PC-9 (cell line): ENCODE measurements around the gene SAMD15. TPM values are rescaled to one million over a fixed set of nuclear protein-coding genes. Genes with fewer than 3 reads are reported as not detected.

ENCODE experiments used
- BruUV-seq: library from RNA; stranded (reverse); fragments of 400-500 nt; replicated peaks from 2 replicates; lab custom pipeline; 2021; lab: Mats Ljungman, UMichigan
- CTCF ChIA-PET: fragments of 300-600 bp; sonication (Branson Sonifier 250); formaldehyde crosslinking; loops from one replicate; lab custom pipeline; 2022; ENCODE audit warnings: antibody characterized with exemption; lab: Charles Lee
- POLR2A ChIA-PET: fragments of 300-600 bp; sonication (Branson Sonifier 250); formaldehyde crosslinking; loops from one replicate; lab custom pipeline; 2022; ENCODE audit warnings: antibody characterized with exemption; ENCODE audit not compliant: unreplicated experiment; lab: Charles Lee
- DNase-seq, 2 experiments: peaks; one replicate each; pipeline versions ENCODE4 v3.0.0 to v3.0.0-alpha.2; 2015 to 2022; ENCODE audit warnings: mixed read lengths in 1 of 2
- H2AFZ ChIP-seq: fragments of 200-600 bp; sonication (generic); 2 replicates; pipeline ENCODE4 v1.8.1; 2017; ENCODE audit warnings: antibody characterized with exemption
- H3F3A ChIP-seq: fragments of 200-600 bp; sonication (generic); 2 replicates; pipeline ENCODE4 v1.8.1; 2017; ENCODE audit warnings: antibody characterized with exemption, mild to moderate bottlenecking, low read depth; ENCODE audit not compliant: insufficient read depth
- H3K27ac ChIP-seq: fragments of 200-600 bp; sonication (generic); 2 replicates; pipeline ENCODE4 v1.6.1; 2016; ENCODE audit warnings: mixed run types
- H3K27me3 ChIP-seq: fragments of 200-600 bp; sonication (generic); 2 replicates; pipeline ENCODE4 v1.6.1; 2016; ENCODE audit warnings: low read depth, mixed run types; ENCODE audit not compliant: insufficient read depth
- H3K36me3 ChIP-seq: fragments of 200-600 bp; sonication (generic); 2 replicates; pipeline ENCODE4 v1.6.1; 2016; ENCODE audit warnings: low read depth, mixed run types
- H3K4me1 ChIP-seq: fragments of 200-600 bp; sonication (generic); replicated peaks from 2 replicates; pipeline ENCODE4 v1.6.1; 2016; ENCODE audit warnings: mixed run types; ENCODE audit not compliant: insufficient read depth
- H3K4me2 ChIP-seq: fragments of 200-600 bp; sonication (generic); 2 replicates; pipeline ENCODE4 v1.6.1; 2017; ENCODE audit warnings: mixed run types
- H3K4me3 ChIP-seq: fragments of 200-600 bp; sonication (generic); 2 replicates; pipeline ENCODE4 v1.6.1; 2016; ENCODE audit warnings: mixed run types
- H3K79me2 ChIP-seq: fragments of 200-600 bp; sonication (generic); 2 replicates; pipeline ENCODE4 v1.6.1; 2017; ENCODE audit warnings: low read depth, mixed run types
- H3K9me2 ChIP-seq: fragments of 200-600 bp; sonication (generic); 2 replicates; pipeline ENCODE4 v1.8.1; 2017; ENCODE audit warnings: mild to moderate bottlenecking; ENCODE audit not compliant: insufficient read depth
- H3K9me3 ChIP-seq: fragments of 200-600 bp; sonication (generic); 2 replicates; pipeline ENCODE4 v1.8.1; 2016; ENCODE audit warnings: low read depth; ENCODE audit not compliant: insufficient read depth
- H4K20me1 ChIP-seq: fragments of 200-600 bp; sonication (generic); 2 replicates; pipeline ENCODE4 v1.8.1; 2017; ENCODE audit not compliant: insufficient read depth
- CTCF ChIP-seq: fragments of 200-600 bp; sonication (generic); conservative IDR thresholded peaks from 2 replicates; pipeline ENCODE4 v1.6.1; 2017; ENCODE audit warnings: mixed run types, antibody characterized with exemption, mild to moderate bottlenecking, moderate library complexity
- EZH2 ChIP-seq: fragments of 200-600 bp; sonication (generic); IDR thresholded peaks from 2 replicates; pipeline ENCODE4 v1.8.0; 2017; ENCODE audit warnings: antibody characterized with exemption, low read depth
- intact Hi-C: fragments of 100-400 bp; cut with micrococcal nuclease; formaldehyde crosslinking; loops from one replicate; pipeline ENCODE4 v1.10.0; 2022; ENCODE audit not compliant: unreplicated experiment
- total RNA-seq: library from RNA; stranded (reverse); gene quantifications from 2 replicates; pipeline ENCODE4 v1.2.3, GENCODE V29; 2021

SAMD15 gene
- total RNA-seq, 1 experiment from 2014 or later, result 7.8 TPM

- Histone ChIP-seq H2AFZ (peak overlapping the region; percentile 99), H3K9me3 (no peaks in the 10 kb centered on the region), H3K36me3 (no peaks in the 10 kb centered on the region), H3K4me2 (peak overlapping the region; percentile 88), H3K27me3 (no peaks in the 10 kb centered on the region), H3K4me3 (peak overlapping the region; percentile 82), H3K9me2 (no peaks in the 10 kb centered on the region), H3K4me1 (peaks cover 19% of the 10 kb centered on the region), H3K79me2 (peaks cover 28% of the 10 kb centered on the region), H3F3A (no peaks in the 10 kb centered on the region; the same call in none of the 2 replicates), H3K27ac (no peak overlapping the region), H4K20me1 (no peaks in the 10 kb centered on the region)
- TF ChIP-seq EZH2 (no peak), CTCF (no peak)
- intact Hi-C loops, result no loop called here
- TSS peak; percentile 37 for BruUV-seq
- no peak for DNase-seq
- ChIA-PET CTCF (interaction anchor here (0.5 to 1.5 kb wide), 3 partner anchors 36 to 991 kb away, joined by 4 to 11 read pairs (median 6); no protein-coding TSS in a partner anchor), POLR2A (interaction anchor here (0.5 to 1.5 kb wide), 5 partner anchors 16 to 278 kb away, joined by 3 to 17 read pairs (median 5); partner anchors contain the start of genes CIPC and GSTZ1)
Measured at GRCh38 chr14:77375973-77376770, 1.0 kb upstream of the SAMD15 start.

- ChIA-PET POLR2A (interaction anchor here (0.6 to 1.5 kb wide), 4 partner anchors 53 to 214 kb away, joined by 4 to 10 read pairs (median 6); partner anchors contain the start of gene GSTZ1), CTCF (interaction anchor here (0.7 to 1.5 kb wide), 2 partner anchors 56 to 62 kb away, joined by 3 to 11 read pairs; no protein-coding TSS in a partner anchor)
- Histone ChIP-seq H3K4me3 (peak overlapping the region; percentile 82), H3K79me2 (peaks cover 28% of the 10 kb centered on the region), H2AFZ (peak overlapping the region; percentile 99), H3K4me2 (peak overlapping the region; percentile 88), H3F3A (no peaks in the 10 kb centered on the region; the same call in 1 of the 2 replicates), H3K27me3 (no peaks in the 10 kb centered on the region), H3K27ac (no peak overlapping the region), H3K9me2 (no peaks in the 10 kb centered on the region), H3K36me3 (no peaks in the 10 kb centered on the region), H3K4me1 (peaks cover 19% of the 10 kb centered on the region), H3K9me3 (no peaks in the 10 kb centered on the region), H4K20me1 (no peaks in the 10 kb centered on the region)
- no peak for TF ChIP-seq EZH2
- no peak for TF ChIP-seq CTCF
- DNase-seq, result no peak
- TSS peak; percentile 56 for BruUV-seq
- intact Hi-C loops, result loop anchor here (1.0 kb wide), 2 partner anchors 56 to 80 kb away; partner anchors contain the start of genes GSTZ1 and VIPAS39
Measured at GRCh38 chr14:77377502-77377844, 294 bp downstream of the SAMD15 start.

- no peak for TF ChIP-seq EZH2
- no peak for TF ChIP-seq CTCF
Measured at GRCh38 chr14:77378701-77379100, 1.5 kb downstream of the SAMD15 start.

More at GRCh38 chr14:77378701-77379100, 1.5 kb downstream of the SAMD15 start:
- peaks cover 19% of the 10 kb centered on the region for H3K4me1 ChIP-seq
- H3K79me2 ChIP-seq, result peaks cover 23% of the 10 kb centered on the region
- H3K27me3 ChIP-seq, result no peaks in the 10 kb centered on the region
- no peak overlapping the region for H3K4me2 ChIP-seq
- DNase-seq, result no peak
- intact Hi-C loops, result no loop called here
- no peak overlapping the region for H3K27ac ChIP-seq
- H3K4me3 ChIP-seq, result no peak overlapping the region
- POLR2A ChIA-PET, result no interaction called here
- CTCF ChIA-PET, result no interaction called here
- H3K36me3 ChIP-seq, result no peaks in the 10 kb centered on the region
- H3K9me2 ChIP-seq, result no peaks in the 10 kb centered on the region
- no peaks in the 10 kb centered on the region for H4K20me1 ChIP-seq
- no peak overlapping the region for H2AFZ ChIP-seq
- no TSS peak for BruUV-seq
- no peaks in the 10 kb centered on the region; the same call in 1 of the 2 replicates for H3F3A ChIP-seq
- no peaks in the 10 kb centered on the region for H3K9me3 ChIP-seq
